IMR-90 (cell line): ENCODE results near the gene ATP5MK.

ENCODE experiments used
- BHLHE40 ChIP-seq: fragments of 150-350 bp; IDR thresholded peaks from 2 replicates; pipeline ENCODE4 v1.6.1; 2016; ENCODE audit warnings: mild to moderate bottlenecking, low read depth, low read length
- CEBPB ChIP-seq: IDR thresholded peaks from 2 replicates; pipeline ENCODE4 v1.6.1; 2012; ENCODE audit warnings: low read depth, low read length, improper control_type of control experiment
- FOS ChIP-seq: fragments of 150-350 bp; IDR thresholded peaks from 2 replicates; pipeline ENCODE4 v1.6.1; 2016; ENCODE audit warnings: low read depth, low read length
- MAZ ChIP-seq: IDR thresholded peaks from 2 replicates; pipeline ENCODE4 v1.6.1; 2012; ENCODE audit warnings: low read depth, mild to moderate bottlenecking, low read length, improper control_type of control experiment, moderate library complexity, borderline replicate concordance
- MXI1 ChIP-seq: IDR thresholded peaks from 2 replicates; pipeline ENCODE4 v1.6.1; 2012; ENCODE audit warnings: low read depth, mild to moderate bottlenecking, low read length, moderate library complexity, borderline replicate concordance
- POLR2A ChIP-seq: IDR thresholded peaks from 2 replicates; pipeline ENCODE4 v1.6.1; 2012; ENCODE audit warnings: mild to moderate bottlenecking, low read depth, low read length
- RAD21 ChIP-seq: IDR thresholded peaks from 2 replicates; pipeline ENCODE4 v1.6.1; 2012; ENCODE audit warnings: low read length, improper control_type of control experiment
- RFX5 ChIP-seq: IDR thresholded peaks from 2 replicates; pipeline ENCODE4 v1.8.0; 2012; ENCODE audit warnings: low read depth, mild to moderate bottlenecking, low read length, moderate library complexity
- TF ChIP-seq, protein P1 (sequence below): conservative IDR thresholded peaks from 2 replicates; pipeline ENCODE4 v1.5.1; 2012; ENCODE audit warnings: mild to moderate bottlenecking, low read depth, low read length, improper control_type of control experiment
- TF ChIP-seq, protein P2 (sequence below): fragments of 150-350 bp; IDR thresholded peaks from 2 replicates; pipeline ENCODE4 v1.6.1; 2016; ENCODE audit warnings: low read depth, mild to moderate bottlenecking, low read length, moderate library complexity, borderline replicate concordance
- TF ChIP-seq, protein P3 (sequence below): fragments of 150-350 bp; IDR thresholded peaks from 2 replicates; pipeline ENCODE4 v1.6.1; 2017; ENCODE audit warnings: mild to moderate bottlenecking, antibody characterized with exemption, low read length, low read depth

DNA sequence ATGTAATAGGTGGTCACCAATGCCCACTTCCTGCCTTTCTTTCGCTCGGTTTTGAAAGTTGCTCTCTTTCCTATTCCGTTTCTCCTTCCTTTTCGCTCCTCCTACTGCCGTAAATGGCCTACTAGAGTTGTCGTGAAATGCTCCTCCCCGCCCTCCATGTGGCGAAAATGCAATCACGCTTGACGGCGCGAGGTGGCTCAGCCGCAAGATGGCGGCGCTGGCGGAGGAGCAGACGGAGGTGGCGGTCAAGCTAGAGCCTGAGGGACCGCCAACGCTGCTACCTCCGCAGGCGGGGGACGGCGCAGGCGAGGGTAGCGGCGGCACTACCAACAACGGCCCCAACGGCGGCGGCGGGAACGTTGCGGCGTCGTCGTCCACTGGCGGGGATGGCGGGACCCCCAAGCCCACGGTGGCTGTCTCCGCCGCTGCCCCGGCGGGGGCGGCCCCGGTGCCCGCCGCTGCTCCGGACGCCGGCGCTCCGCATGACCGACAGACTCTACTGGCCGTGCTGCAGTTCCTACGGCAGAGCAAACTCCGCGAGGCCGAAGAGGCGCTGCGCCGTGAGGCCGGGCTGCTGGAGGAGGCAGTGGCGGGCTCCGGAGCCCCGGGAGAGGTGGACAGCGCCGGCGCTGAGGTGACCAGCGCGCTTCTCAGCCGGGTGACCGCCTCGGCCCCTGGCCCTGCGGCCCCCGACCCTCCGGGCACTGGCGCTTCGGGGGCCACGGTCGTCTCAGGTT is 28.3 kb downstream of the ATP5MK start, which contains the start of gene TAF5:
- TF ChIP-seq POLR2A (peak; percentile 59; the same call in 1 of the 2 replicates), RAD21 (no peak), BHLHE40 (no peak), CEBPB (peak; percentile 69), MXI1 (peak; percentile 82; the same call in 1 of the 2 replicates), MAZ (peak; percentile 84; the same call in 1 of the 2 replicates), FOS (no peak), RFX5 (no peak)
- TF ChIP-seq, protein P1, sequence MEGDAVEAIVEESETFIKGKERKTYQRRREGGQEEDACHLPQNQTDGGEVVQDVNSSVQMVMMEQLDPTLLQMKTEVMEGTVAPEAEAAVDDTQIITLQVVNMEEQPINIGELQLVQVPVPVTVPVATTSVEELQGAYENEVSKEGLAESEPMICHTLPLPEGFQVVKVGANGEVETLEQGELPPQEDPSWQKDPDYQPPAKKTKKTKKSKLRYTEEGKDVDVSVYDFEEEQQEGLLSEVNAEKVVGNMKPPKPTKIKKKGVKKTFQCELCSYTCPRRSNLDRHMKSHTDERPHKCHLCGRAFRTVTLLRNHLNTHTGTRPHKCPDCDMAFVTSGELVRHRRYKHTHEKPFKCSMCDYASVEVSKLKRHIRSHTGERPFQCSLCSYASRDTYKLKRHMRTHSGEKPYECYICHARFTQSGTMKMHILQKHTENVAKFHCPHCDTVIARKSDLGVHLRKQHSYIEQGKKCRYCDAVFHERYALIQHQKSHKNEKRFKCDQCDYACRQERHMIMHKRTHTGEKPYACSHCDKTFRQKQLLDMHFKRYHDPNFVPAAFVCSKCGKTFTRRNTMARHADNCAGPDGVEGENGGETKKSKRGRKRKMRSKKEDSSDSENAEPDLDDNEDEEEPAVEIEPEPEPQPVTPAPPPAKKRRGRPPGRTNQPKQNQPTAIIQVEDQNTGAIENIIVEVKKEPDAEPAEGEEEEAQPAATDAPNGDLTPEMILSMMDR = no peak
- TF ChIP-seq, protein P2, sequence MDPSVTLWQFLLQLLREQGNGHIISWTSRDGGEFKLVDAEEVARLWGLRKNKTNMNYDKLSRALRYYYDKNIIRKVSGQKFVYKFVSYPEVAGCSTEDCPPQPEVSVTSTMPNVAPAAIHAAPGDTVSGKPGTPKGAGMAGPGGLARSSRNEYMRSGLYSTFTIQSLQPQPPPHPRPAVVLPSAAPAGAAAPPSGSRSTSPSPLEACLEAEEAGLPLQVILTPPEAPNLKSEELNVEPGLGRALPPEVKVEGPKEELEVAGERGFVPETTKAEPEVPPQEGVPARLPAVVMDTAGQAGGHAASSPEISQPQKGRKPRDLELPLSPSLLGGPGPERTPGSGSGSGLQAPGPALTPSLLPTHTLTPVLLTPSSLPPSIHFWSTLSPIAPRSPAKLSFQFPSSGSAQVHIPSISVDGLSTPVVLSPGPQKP = no peak
- TF ChIP-seq, protein P3, sequence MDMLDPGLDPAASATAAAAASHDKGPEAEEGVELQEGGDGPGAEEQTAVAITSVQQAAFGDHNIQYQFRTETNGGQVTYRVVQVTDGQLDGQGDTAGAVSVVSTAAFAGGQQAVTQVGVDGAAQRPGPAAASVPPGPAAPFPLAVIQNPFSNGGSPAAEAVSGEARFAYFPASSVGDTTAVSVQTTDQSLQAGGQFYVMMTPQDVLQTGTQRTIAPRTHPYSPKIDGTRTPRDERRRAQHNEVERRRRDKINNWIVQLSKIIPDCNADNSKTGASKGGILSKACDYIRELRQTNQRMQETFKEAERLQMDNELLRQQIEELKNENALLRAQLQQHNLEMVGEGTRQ = 0 out of 2 replicates have a peak, but pooled peaks have one; percentile 30
